ENCODE data around the gene ACAN.

The ACAN gene

GRCh38 chr15:88898736-88899135 lies 95.5 kb downstream of the ACAN start:
- TF ChIP-seq ZFP30 (CRISPR knock-in tag; IDR thresholded peaks at IDR 0.05) (no peak), ZNF565 (CRISPR knock-in tag; conservative IDR thresholded peaks at IDR 0.05; ENCODE audit: low read depth) (no peak), TCF4 (CRISPR knock-in tag; IDR thresholded peaks at IDR 0.05; ENCODE audit: borderline replicate concordance) (no peak), TSHZ2 (CRISPR knock-in tag; IDR thresholded peaks at IDR 0.05) (no peak), TOX (CRISPR knock-in tag; IDR thresholded peaks at IDR 0.05; ENCODE audit: borderline replicate concordance) (no peak), GLIS3 (CRISPR knock-in tag; IDR thresholded peaks at IDR 0.05) (no peak), RARB (CRISPR knock-in tag; IDR thresholded peaks at IDR 0.05) (no peak), PATZ1 (CRISPR knock-in tag; IDR thresholded peaks at IDR 0.05; ENCODE audit: borderline replicate concordance) (no peak), BACH2 (CRISPR knock-in tag; IDR thresholded peaks at IDR 0.05; ENCODE audit: borderline replicate concordance) (no peak), ZNF8 (CRISPR knock-in tag; IDR thresholded peaks at IDR 0.05) (no peak), ESRRG (CRISPR knock-in tag; IDR thresholded peaks at IDR 0.05) (no peak)
- TF ChIP-seq, protein P1, sequence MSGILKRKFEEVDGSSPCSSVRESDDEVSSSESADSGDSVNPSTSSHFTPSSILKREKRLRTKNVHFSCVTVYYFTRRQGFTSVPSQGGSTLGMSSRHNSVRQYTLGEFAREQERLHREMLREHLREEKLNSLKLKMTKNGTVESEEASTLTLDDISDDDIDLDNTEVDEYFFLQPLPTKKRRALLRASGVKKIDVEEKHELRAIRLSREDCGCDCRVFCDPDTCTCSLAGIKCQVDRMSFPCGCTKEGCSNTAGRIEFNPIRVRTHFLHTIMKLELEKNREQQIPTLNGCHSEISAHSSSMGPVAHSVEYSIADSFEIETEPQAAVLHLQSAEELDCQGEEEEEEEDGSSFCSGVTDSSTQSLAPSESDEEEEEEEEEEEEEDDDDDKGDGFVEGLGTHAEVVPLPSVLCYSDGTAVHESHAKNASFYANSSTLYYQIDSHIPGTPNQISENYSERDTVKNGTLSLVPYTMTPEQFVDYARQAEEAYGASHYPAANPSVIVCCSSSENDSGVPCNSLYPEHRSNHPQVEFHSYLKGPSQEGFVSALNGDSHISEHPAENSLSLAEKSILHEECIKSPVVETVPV (CRISPR knock-in tag; IDR thresholded peaks at IDR 0.05), result no peak
- TF ChIP-seq, protein P2, sequence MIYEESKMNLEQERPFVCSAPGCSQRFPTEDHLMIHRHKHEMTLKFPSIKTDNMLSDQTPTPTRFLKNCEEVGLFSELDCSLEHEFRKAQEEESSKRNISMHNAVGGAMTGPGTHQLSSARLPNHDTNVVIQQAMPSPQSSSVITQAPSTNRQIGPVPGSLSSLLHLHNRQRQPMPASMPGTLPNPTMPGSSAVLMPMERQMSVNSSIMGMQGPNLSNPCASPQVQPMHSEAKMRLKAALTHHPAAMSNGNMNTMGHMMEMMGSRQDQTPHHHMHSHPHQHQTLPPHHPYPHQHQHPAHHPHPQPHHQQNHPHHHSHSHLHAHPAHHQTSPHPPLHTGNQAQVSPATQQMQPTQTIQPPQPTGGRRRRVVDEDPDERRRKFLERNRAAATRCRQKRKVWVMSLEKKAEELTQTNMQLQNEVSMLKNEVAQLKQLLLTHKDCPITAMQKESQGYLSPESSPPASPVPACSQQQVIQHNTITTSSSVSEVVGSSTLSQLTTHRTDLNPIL (CRISPR knock-in tag; IDR thresholded peaks at IDR 0.05; ENCODE audit: low read depth), result no peak
- ATAC-seq, result no peak

DNA sequence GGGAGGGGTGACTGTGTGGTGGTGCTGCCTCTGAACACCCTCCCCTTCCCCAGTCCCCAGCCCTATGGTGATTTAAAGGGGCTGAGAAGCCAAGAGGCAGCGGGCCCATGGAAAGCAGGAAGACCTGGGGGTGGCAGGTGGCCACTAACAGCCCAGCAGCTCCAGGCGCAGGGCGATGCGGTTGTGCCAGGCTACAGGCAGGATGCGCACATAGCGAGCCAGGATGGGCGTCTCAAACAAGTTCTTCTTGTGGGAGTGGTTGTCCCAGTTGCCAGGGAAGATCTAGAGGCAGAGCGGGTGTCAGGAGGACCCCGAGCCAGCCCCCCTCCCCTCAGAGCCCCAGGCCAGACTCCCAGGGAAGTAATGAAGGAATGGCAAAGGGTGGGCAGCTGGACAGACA lies 96.0 kb downstream of the ACAN start:
- ATAC-seq, result no peak
- TF ChIP-seq BACH2 (CRISPR knock-in tag; IDR thresholded peaks at IDR 0.05; ENCODE audit: borderline replicate concordance) (no peak), GLIS3 (CRISPR knock-in tag; IDR thresholded peaks at IDR 0.05) (no peak), ISL1 (CRISPR knock-in tag; IDR thresholded peaks at IDR 0.05) (no peak), TOX (CRISPR knock-in tag; IDR thresholded peaks at IDR 0.05; ENCODE audit: borderline replicate concordance) (no peak), PPARA (CRISPR knock-in tag; IDR thresholded peaks at IDR 0.05; ENCODE audit: borderline replicate concordance) (no peak), ZFP3 (CRISPR knock-in tag; IDR thresholded peaks at IDR 0.05) (no peak), SNAI2 (CRISPR knock-in tag; IDR thresholded peaks at IDR 0.05) (no peak), PATZ1 (CRISPR knock-in tag; IDR thresholded peaks at IDR 0.05; ENCODE audit: borderline replicate concordance) (no peak), OSR1 (CRISPR knock-in tag; IDR thresholded peaks at IDR 0.05) (no peak), ESRRG (CRISPR knock-in tag; IDR thresholded peaks at IDR 0.05) (no peak), ZC3H10 (CRISPR knock-in tag; IDR thresholded peaks at IDR 0.05) (no peak), CSDC2 (CRISPR knock-in tag; IDR thresholded peaks at IDR 0.05) (no peak), RARB (CRISPR knock-in tag; IDR thresholded peaks at IDR 0.05) (no peak), ZNF70 (CRISPR knock-in tag; IDR thresholded peaks at IDR 0.05) (no peak), TCF4 (CRISPR knock-in tag; IDR thresholded peaks at IDR 0.05; ENCODE audit: borderline replicate concordance) (no peak)
- TF ChIP-seq, protein P1 (CRISPR knock-in tag; IDR thresholded peaks at IDR 0.05), result no peak
- TF ChIP-seq, protein P2 (CRISPR knock-in tag; IDR thresholded peaks at IDR 0.05; ENCODE audit: low read depth), result no peak
- TF ChIP-seq, protein P3, sequence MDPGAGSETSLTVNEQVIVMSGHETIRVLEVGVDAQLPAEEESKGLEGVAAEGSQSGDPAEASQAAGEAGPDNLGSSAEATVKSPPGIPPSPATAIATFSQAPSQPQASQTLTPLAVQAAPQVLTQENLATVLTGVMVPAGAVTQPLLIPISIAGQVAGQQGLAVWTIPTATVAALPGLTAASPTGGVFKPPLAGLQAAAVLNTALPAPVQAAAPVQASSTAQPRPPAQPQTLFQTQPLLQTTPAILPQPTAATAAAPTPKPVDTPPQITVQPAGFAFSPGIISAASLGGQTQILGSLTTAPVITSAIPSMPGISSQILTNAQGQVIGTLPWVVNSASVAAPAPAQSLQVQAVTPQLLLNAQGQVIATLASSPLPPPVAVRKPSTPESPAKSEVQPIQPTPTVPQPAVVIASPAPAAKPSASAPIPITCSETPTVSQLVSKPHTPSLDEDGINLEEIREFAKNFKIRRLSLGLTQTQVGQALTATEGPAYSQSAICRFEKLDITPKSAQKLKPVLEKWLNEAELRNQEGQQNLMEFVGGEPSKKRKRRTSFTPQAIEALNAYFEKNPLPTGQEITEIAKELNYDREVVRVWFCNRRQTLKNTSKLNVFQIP (CRISPR knock-in tag; IDR thresholded peaks at IDR 0.05; ENCODE audit: borderline replicate concordance, low read depth), result no peak
